ENCODE data around the gene TMEM200A.

TMEM200A gene

DNA sequence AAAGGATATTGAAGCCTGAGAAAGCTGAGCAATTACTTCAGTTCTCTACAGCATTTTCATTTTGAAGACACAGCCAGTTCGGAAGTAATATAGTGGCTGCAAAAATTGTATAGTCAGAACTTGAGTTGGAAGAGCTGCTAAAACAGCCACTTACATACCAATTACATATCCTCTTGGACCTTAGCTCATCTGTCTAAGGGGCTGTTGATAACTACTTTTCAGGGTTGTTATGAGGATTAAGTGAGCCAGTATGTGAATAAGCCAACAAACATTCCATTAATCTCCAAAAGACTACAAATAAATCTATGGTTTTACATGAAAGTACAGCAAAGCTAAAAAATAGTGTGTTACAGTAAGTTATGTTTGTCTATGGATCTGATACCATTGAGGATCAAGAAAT, 59.7 kb downstream of the TMEM200A start:
- no peak for DNase-seq (ENCODE audit: low read depth in 2 of 2)

DNA sequence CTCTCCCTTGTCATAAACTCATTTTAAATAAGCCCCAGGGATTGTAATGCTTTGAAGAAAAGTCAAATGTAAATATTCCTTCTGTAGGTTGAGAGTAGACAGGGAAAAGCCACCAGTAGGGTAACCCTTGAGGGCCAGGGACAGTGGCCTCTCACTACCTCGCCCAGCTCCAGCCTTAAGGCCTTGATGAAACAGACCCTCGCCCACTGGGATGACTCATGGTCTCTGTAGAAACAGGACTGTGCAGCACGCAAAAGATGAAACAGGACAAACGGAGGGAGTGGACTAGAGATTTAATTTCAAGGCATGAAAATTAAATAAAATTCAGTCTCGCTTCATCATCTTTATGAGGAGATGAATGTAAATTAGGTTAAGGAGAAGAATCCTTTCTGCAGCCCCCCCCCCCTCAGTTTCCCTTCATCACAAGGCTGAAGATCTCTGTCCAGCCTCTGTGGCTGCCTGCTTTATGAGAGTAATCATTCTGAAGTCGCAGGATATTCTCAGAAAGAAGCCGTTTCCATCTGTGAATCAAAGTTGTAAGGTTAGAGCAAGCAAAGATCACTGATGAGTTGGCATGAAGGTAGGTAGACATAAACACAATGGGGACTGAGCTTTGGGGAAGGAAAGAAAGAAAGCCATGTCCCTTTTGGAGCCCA, 60.4 kb downstream of the TMEM200A start:
- no peak for DNase-seq (ENCODE audit: low read depth in 2 of 2)

DNA sequence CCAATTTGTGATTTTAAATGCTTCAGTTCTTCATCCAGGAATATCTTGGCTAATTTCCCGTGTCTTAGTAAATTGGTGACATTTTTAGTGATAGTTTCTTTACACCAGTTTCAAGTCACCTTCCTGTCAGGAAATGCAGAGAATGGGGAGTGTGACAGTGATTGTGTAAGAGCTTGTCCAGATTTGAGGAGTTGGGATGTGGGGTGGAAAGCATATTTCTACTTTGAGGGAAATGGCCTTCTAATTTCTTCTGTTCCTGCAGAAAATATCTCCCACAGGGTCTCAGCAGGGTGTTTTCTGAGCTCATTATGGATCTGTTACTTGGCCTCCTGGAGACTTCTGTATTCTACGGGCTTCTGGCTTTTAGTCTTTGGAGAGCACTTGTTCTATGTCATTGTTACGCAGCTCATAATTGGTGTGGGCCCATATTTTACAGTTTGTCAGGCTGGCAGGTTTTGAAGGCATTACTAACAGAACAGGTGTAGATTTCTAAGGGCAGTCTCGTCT, 65.6 kb downstream of the TMEM200A start:
- no peak for DNase-seq (ENCODE audit: low read depth in 2 of 2)

DNA sequence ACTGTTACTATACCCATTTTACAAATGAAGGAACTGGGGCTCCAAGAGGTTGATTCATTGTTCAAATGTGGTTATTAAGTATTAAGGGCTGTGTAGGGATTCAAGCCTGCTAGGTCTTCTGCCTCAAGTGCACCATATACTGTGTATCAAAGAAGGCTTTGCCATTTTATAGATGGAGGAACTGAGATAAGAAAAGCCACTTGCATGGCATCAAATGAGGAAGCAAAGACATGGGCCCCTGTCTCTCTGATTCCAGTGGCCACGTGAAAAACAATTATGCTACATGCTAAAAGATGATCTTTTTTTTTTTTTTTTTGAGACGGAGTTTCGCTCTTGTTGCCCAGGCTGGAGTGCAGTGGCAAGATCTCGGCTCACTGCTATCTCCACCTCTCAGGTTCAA, 67.0 kb downstream of the TMEM200A start:
- DNase-seq (ENCODE audit: low read depth in 2 of 2) = no peak

DNA sequence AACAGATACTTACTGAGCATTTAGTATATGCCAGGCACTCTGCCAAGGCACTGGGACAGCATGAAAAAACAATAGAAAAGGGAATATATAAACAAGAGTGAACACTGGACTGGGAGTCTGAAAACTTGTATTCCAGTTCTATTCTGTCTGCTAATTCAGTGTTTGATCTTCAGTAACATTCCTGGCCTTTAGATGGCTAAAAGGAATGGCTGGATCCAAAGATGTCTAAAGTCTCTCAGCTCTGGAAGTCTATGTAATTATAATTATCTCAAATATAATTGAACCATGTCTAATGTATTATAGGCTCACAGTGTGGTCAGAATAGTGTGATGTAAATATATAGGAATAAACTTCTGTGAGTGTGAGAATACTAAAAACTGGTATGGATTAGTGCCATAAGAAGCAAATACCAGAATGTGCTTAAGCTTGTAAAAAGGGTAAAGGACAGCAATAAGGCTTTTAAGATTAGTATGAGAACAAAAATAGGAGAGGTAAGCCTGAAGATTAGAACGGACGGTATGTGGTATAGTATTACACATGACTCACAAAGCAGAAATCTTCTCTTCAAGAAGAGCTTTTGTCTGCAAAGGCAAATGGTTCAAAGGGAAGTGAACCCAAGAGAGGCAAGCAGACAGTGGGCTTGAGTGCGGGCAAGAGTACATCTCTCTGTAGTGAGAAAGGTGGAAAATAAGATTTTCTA, 68.5 kb downstream of the TMEM200A start:
- DNase-seq (ENCODE audit: low read depth in 2 of 2) = no peak

DNA sequence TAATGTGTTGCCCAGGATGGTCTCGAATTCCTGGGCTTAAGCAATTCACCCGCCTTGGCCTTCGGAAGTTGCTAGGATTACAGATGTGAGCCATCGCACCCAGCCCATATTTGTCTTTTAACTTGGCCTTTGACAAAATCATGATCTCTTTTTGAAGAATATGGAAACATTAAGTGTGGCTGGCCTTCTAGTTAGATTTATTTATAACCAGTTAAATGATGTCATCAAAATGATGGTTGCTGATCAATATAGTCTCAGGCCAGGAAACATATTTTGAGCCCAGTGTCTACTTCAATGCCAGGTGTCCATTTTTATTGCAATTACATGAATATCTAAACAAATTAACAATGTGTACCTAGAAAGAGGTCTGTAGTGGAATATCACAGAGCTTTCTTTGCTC, 69.4 kb downstream of the TMEM200A start:
- no peak for DNase-seq (ENCODE audit: low read depth in 2 of 2)

DNA sequence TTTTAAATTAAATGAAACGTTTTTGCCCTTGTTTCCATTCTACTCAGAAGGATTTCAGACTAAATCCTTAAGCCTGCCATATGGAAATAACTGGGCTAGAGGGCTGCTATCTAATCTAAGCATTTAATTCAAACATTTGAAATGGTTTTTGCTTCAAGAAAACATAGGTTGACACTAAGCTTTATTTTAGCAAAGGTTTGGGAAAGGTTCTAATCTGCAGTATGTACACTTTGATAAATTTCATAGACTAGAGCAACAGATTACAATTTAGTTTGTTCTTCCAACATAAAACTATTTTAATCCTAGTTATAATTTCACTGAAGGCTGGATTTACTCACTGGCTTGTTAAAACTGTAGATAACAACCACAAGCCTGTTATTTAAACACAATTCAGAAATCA, 72.1 kb downstream of the TMEM200A start:
- no peak for DNase-seq (ENCODE audit: low read depth in 2 of 2)

DNA sequence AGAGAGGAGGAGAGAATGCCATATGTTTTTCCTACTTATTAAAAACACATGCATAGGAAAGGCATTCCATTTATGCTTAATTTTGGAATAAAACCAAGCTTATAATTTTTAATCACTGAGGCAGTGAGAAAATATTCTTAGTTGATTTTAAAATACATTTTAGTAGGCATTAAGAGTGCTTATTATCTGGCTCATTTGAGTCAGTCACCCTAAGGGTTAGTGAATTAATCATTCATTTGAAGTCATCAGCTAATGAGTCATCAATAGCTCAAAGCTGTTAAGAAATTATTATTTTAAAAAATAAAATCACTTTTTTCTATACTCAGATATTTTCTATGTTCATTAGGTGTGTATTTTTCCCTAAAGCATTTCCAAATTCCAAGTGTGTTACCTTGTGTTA, 81.6 kb downstream of the TMEM200A start:
- no peak for DNase-seq (ENCODE audit: low read depth in 2 of 2)

DNA sequence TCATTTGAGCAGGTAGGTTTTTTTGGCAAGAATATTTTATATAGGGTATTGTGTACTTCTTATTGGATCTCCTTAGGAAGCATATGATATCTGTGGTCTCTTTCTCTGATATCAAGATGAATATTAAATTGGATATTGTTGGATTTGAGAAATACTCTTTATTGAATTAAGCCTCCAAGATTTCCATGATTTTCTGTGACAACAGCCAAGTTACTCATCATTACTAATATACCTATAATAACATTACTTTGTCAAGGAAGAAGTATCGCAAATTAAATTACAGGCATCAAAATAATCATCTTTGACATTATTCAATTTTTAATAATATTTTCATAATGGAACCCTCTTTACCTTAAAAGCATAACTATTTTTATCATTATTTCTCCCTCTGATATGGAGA, 86.5 kb downstream of the TMEM200A start:
- no peak for DNase-seq (ENCODE audit: low read depth in 2 of 2)

DNA sequence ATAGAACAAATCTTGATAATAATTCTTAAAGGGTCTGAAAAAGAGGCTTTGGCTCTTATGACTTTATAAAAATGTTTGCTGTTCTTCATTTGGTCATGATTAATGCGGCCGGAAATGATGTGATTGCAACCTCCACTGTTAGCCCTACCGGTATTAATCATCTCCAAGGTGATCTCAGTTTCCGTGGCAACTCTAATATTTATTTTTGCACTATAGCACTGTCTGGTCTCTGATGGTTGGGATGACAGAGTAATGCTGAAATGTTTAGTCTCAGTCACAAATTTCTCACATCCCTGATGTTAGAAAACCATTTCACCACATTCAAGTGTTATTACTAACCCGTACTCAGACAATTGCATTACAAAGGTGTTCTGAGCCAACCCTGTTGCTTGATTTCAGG, 87.4 kb downstream of the TMEM200A start:
- no peak for DNase-seq (ENCODE audit: low read depth in 2 of 2)

DNA sequence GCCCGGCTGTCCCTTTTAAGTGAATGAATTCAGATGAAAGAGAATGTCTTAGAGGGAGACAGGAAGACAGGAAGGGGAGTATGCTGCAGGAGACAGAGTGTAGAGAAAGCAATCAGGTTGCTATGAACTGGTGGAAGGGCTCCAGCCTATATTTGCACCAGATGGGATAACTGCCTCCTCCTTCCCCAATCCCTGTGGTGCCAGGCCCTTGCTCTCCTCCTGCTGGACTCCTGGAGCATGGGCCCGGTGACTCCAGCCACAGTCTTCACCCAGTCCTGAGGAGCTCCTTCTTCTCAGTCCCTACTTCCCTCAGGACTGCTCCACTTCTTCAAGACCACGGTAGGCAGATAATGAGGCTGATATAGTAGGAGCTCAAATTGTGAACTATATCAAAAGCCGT, 91.8 kb downstream of the TMEM200A start:
- no peak for DNase-seq (ENCODE audit: low read depth in 2 of 2)

DNA sequence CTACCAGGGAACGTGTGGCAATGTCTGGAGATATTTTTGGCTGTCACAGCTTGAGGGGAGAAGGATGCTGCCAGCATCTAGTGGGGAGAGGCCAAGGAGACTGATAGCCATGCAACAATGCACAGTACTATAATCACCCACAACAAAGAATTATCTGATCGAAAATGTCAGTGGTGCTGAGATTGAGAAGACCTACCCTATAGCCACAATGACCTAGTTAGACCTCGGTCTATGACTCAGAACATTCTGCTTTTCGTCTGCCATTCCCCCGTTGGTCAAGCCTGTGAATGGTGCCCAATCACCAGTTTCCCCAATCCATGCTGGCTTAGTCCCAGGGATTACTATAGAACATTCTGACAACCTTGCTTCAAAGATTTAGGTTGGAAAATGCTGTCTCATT, 93.5 kb downstream of the TMEM200A start:
- DNase-seq (ENCODE audit: low read depth in 2 of 2) = no peak

DNA sequence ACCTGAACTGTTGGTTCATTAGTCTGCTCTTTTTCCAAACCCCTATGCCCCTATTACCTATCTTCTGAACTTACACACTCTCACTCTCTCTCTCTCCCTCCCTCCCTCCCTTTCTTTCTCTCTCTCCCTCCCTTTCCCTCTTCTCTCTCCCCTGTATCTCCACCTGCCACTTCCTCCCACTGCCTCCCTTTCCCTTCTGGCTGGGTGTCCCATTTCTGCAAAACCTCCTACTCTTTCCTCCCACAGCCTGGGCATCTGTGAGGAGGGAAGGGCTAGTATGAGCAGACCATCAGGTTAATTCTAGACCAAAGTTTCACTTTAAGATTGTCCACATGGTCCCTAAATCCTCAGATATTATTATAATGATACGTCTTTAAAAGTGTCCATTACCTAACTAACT, 95.1 kb downstream of the TMEM200A start:
- DNase-seq (ENCODE audit: low read depth in 2 of 2) = no peak

DNA sequence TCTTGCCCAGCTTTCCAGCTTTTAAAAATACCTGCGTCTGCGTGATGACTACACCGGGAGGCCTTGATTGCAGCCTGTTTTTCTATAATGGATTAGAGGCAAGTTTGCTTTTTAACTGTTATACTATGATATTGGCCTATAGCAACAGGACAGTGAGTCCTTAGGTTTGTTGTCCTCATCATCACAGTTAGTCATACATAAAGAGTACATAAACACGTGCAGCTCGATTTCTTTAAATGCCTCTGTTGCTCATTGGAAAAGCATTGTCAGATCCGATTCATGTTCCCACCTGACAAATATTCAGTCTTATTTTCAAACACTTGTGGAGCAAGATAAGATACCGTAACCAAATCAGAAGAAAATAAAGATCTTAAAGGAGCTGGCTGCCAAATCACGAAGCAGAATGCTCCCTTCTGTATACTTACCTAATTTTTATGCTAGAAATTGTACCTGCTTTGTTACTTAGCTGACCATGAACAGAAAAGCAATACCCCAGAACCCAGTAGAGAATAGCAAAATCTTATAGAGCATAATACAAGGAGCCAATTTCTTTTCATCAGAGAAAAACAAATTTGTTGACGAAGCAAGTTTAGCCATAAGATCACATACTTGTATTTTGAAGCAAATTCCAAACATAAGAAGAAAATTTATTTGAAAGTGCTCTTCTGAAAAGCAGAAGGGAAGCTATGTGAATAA, 100.4 kb downstream of the TMEM200A start:
- DNase-seq (ENCODE audit: low read depth in 2 of 2) = no peak

DNA sequence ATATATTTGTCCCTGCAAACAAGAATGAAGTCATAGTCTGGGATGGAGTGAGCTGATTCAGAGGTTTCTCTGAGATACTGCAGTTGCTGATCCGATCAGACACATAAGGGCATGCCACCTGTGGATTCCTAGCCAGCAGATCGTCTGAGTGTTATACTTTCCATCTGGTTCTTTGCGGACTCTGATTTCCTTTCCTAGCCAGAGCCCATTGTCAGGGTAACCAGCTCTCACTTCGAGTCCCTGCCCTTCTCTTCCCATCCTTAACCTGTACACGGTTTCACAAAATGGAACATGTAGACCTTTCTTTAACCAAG, 100.9 kb downstream of the TMEM200A start:
- no peak for DNase-seq (ENCODE audit: low read depth in 2 of 2)

DNA sequence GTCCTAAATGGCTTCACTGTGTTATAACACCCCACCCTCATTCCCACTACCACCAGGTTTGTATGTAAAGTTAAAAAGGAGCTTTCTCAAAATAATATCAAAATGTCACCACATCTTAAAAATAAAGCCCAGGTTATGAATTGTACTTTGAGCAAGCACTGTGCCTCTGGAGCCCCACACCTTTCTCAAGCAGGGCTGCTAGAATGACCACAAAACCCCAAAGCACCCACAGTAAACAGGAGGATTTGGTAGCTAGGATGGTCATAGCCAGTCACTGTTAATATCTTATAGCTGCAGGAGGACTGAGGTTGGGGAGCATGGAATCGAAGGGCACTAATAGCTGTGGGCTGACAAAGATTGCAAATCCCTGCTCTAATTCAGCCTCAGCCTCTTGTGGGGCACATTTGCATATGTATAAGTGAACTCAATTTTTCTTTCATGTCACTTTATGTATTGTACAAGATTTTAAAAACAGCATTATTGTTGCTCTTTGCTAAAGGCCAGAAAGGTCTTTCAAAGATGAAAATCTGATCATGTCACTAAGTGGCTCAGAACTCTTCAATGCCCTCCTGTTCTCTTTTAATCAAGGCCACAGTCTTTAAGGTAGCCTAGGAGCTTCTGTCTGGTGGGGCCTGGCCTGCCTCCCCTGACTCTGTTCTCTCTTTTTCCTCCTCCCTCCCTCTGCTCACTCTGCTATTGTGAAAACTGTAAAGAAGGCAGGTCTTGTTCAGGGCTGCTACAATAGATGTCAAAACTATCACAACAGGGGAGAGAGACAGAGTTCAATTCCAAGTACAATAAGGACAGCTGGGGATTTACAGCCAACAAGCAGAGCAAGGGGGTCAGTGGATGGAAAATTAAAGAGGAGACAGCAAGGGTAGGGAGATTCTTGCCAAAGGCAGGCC, 101.6 kb downstream of the TMEM200A start:
- no peak for DNase-seq (ENCODE audit: low read depth in 2 of 2)

DNA sequence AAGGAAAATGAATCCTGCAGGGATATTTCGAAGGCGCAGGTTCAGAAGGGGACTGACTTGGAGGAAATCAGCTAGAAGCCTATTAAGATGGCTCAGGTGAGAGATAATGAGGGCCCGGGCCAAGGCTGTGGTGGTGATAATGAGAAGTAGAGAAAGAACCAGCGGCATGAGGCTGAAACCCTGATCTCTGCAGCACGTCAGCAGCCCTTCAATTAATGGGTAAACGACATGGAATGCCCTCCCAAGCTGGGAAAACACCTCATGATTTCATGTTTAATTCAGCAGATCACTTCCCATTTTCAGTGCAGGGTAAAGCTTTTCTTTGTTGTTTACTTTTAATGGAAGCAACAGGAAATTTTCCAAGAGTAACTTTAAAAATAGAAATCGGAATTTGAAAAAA, 104.9 kb downstream of the TMEM200A start:
- no peak for DNase-seq (ENCODE audit: low read depth in 2 of 2)

DNA sequence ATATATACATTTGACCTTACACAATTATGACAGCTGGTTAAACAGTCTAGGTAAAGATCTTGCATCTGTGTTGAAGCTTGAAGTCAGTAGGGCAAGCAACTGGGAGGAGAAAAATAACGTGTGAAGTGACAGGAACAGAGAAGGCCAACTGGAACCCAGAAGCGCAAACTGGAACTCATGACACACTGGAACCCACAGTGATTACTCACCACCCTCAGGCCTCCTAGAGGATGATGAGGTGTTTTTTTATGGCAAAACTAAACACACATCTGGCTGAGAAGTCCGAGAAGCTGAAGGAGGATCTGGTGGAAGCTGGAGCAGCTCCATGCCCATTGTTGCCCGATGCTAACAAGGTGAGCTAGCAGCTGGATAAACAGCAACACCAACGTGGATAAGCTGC, 108.1 kb downstream of the TMEM200A start:
- no peak for DNase-seq (ENCODE audit: low read depth in 2 of 2)

DNA sequence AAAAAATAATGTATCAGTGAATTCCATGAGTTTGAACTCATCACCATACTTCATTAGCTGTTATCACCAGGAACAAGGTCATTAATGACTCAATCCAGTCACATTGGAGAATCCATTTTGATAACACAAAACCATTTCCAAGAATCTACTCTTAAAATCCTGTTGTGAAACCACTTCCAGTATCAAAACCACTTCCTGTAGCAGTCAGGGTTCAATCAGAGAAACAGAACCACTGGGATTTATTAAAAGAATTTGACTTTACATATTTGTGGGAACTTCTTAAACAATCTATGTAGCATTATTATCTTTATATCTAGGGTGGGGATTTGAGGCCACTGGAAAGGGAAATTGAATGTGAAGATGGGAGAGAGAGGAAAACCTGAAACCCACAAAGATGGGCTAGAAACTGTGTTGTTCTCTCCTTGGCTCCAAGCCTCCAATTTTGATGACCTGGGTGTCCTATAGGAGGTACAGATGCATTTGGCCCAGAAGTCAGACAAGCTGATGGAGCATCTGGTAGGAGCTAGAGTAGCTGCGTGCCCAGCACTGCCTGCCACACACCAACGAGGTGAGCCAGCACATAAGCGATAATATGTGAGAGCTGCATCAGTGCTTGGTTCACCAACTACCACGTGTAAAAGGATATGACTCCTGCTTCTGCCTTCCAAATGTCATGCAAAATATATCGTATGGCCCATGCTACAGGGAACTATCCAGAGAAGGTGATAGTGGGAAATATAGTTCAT, 117.0 kb downstream of the TMEM200A start:
- no peak for DNase-seq (ENCODE audit: low read depth in 2 of 2)

DNA sequence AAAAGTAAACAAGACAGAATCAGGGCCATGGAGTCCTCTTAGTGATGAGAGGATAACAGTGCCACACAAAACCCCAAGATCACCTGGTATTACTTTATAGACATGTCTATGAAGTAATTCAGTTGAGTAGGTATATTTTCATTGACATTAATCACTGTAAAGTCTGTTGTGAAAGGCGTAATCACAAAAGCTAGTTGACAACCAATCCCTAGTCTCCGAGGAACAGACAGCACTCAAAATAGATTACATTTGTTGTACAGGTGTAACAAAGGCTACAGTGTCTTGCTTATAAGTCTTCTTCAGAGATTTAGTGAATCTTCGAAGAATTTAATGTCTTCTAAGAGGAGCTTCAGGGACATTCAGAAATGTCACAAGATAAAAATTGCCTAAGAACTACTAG, 120.1 kb downstream of the TMEM200A start:
- no peak for DNase-seq (ENCODE audit: low read depth in 2 of 2)

DNA sequence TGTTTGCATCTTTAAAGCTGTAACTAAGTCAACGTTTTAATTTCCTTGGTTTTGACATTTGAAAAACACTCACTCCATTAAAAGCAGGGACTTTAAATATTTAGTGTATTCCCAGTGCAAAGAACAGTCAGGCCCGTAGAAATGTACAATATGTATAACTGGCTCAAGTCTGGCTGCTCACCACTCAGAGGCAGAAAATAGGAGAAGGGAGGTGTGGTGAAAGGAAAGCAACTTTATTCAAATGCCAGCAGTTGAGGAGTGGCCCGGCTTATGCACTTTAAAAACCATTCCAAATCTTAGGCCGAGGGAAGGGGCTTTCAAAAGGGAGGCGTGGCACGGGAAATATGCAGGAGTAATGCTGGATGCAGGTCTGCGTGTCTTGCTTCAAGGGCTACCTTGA, 120.6 kb downstream of the TMEM200A start:
- DNase-seq (ENCODE audit: low read depth in 2 of 2) = no peak
